Endothelial cell of umbilical vein (primary cell): ENCODE data around the gene KREMEN1. TPM values are rescaled to one million over a fixed set of nuclear protein-coding genes. Genes with fewer than 3 reads are reported as not detected.

Source experiments
- BruUV-seq: library from RNA; stranded (reverse); fragments of 400-500 nt; replicated peaks from 2 replicates; lab custom pipeline; 2021; lab: Mats Ljungman, UMichigan
- CTCF ChIA-PET: fragments of 300-600, 350-600 bp; sonication (Branson Sonifier 250); formaldehyde crosslinking; loops from one replicate; lab custom pipeline; 2021; ENCODE audit warnings: antibody characterized with exemption, inconsistent platforms; lab: Charles Lee
- POLR2A ChIA-PET: fragments of 300-600, 350-600 bp; sonication (Branson Sonifier 250); formaldehyde crosslinking; loops from one replicate; lab custom pipeline; 2021; ENCODE audit warnings: antibody characterized with exemption, inconsistent platforms; lab: Charles Lee
- DNase-seq: peaks from one replicate; pipeline ENCODE4 v3.0.0-alpha.2; 2011; ENCODE audit warnings: low read depth, low spot score
- FAIRE-seq: peaks from 2 replicates; lab custom pipeline; 2011; peaks lifted over from hg19 to GRCh38; lab: Jason Lieb, UNC
- H2AFZ ChIP-seq: 2 replicates; pipeline ENCODE4 v1.6.0; 2012; ENCODE audit warnings: low read depth, low read length, control low read depth, inconsistent platforms
- H3K27ac ChIP-seq: 2 replicates; pipeline ENCODE4 v1.5.1; 2011; ENCODE audit warnings: low read depth, mild to moderate bottlenecking, control low read depth, low read length, moderate library complexity; ENCODE audit not compliant: insufficient read depth
- H3K27me3 ChIP-seq, 2 experiments: 2 replicates each; pipeline versions ENCODE4 v1.6.0 to v1.6.1; 2011; ENCODE audit warnings: low read length in 2 of 2, mixed read lengths in 1 of 2; ENCODE audit not compliant: control insufficient read depth in 2 of 2, insufficient read depth in 2 of 2
- H3K36me3 ChIP-seq, 2 experiments: 2 replicates in 1 of 2; 3 replicates in 1 of 2; pipeline ENCODE4 v1.5.1; 2011; ENCODE audit warnings: low read length in 2 of 2, mild to moderate bottlenecking in 1 of 2, moderate library complexity in 1 of 2; ENCODE audit not compliant: control insufficient read depth in 2 of 2, insufficient read depth in 2 of 2; ENCODE audit errors: extremely low read depth in 1 of 2
- H3K4me1 ChIP-seq: 3 replicates; pipeline ENCODE4 v1.5.1; 2011; ENCODE audit warnings: mild to moderate bottlenecking, low read length; ENCODE audit not compliant: control insufficient read depth, insufficient read depth; ENCODE audit errors: extremely low read depth
- H3K4me2 ChIP-seq: 2 replicates; pipeline ENCODE4 v1.6.1; 2011; ENCODE audit warnings: low read length, control low read depth, mixed read lengths; ENCODE audit not compliant: insufficient read depth
- H3K4me3 ChIP-seq, 3 experiments: fragments of 200-600 bp in 1 of 3; sonication (generic), shearing (Covaris generic) in 1 of 3; replicated peaks in 1 of 3; 2 replicates each; pipeline ENCODE4 v1.5.1; 2011 to 2016; ENCODE audit warnings: control low read depth in 3 of 3, low read length in 3 of 3, mild to moderate bottlenecking in 2 of 3, inconsistent platforms in 1 of 3, low read depth in 1 of 3, moderate library complexity in 1 of 3; ENCODE audit not compliant: insufficient read depth in 1 of 3
- H3K79me2 ChIP-seq: 2 replicates; pipeline ENCODE4 v1.6.0; 2012; ENCODE audit warnings: low read length, inconsistent platforms; ENCODE audit not compliant: control insufficient read depth, insufficient read depth
- H3K9ac ChIP-seq: replicated peaks from 2 replicates; pipeline ENCODE3; 2011; ENCODE audit warnings: low read length, control low read depth; ENCODE audit not compliant: insufficient read depth; ENCODE audit errors: extremely low read depth
- H3K9me1 ChIP-seq: replicated peaks from 3 replicates; pipeline ENCODE4 v1.6.0; 2011; ENCODE audit warnings: mild to moderate bottlenecking, low read length; ENCODE audit not compliant: control insufficient read depth, insufficient read depth; ENCODE audit errors: extremely low read depth
- H3K9me3 ChIP-seq: replicated peaks from 2 replicates; pipeline ENCODE4 v1.5.1; 2012; ENCODE audit warnings: low read length, inconsistent platforms; ENCODE audit not compliant: control insufficient read depth, insufficient read depth
- H4K20me1 ChIP-seq: replicated peaks from 2 replicates; pipeline ENCODE3; 2011; ENCODE audit warnings: mild to moderate bottlenecking, low read length; ENCODE audit not compliant: control insufficient read depth, insufficient read depth; ENCODE audit errors: extremely low read depth
- CTCF ChIP-seq, 2 donors: IDR thresholded peaks; 1 replicate in 1 of 2; 2 replicates in 1 of 2; pipeline ENCODE4 v1.5.1; 2011; ENCODE audit warnings: low read length in 2 of 2, mild to moderate bottlenecking in 2 of 2, moderate library complexity in 2 of 2, control low read depth in 1 of 2, inconsistent platforms in 1 of 2, low read depth in 1 of 2; ENCODE audit not compliant: insufficient read depth in 1 of 2; ENCODE audit errors: extremely low read depth in 1 of 2
- EZH2 ChIP-seq: IDR thresholded peaks from 2 replicates; pipeline ENCODE4 v1.6.1; 2012; ENCODE audit warnings: borderline replicate concordance, low read depth, mild to moderate bottlenecking, moderate library complexity, low read length, inconsistent platforms; ENCODE audit not compliant: severe bottlenecking
- FOS ChIP-seq: IDR thresholded peaks from 2 replicates; pipeline ENCODE4 v1.6.1; 2011; ENCODE audit warnings: mild to moderate bottlenecking, low read length, moderate library complexity, borderline replicate concordance; ENCODE audit not compliant: insufficient read depth
- GATA2 ChIP-seq: IDR thresholded peaks from 2 replicates; pipeline ENCODE4 v1.7.0; 2011; ENCODE audit warnings: low read depth, mild to moderate bottlenecking, moderate library complexity, mixed read lengths, low read length; ENCODE audit not compliant: insufficient read length, insufficient read depth
- JUN ChIP-seq: IDR thresholded peaks from 2 replicates; pipeline ENCODE4 v1.6.1; 2011; ENCODE audit warnings: borderline replicate concordance, low read depth; ENCODE audit not compliant: insufficient read length, insufficient read depth
- MYC ChIP-seq: IDR thresholded peaks from one replicate; pipeline ENCODE4 v1.6.1; 2011; ENCODE audit warnings: mild to moderate bottlenecking, low read depth, low read length
- POLR2A ChIP-seq: IDR thresholded peaks from 2 replicates; pipeline ENCODE4 v1.6.1; 2012; ENCODE audit warnings: low read depth, mild to moderate bottlenecking, control low read depth, low read length
- POLR2AphosphoS5 ChIP-seq: IDR thresholded peaks from 2 replicates; pipeline ENCODE4 v1.6.1; 2012; ENCODE audit warnings: low read depth, mild to moderate bottlenecking, control low read depth, low read length, moderate library complexity; ENCODE audit not compliant: insufficient read depth
- dilution Hi-C: fragments of 300-500 bp; cut with MboI; formaldehyde crosslinking; loops from one replicate; pipeline ENCODE4 v1.15.0; 2019; ENCODE audit warnings: low sequenced_read_pairs; ENCODE audit not compliant: extremely low pct_ligation_motif_present
- intact Hi-C: fragments of 100-400 bp; cut with micrococcal nuclease; formaldehyde crosslinking; loops from one replicate; pipeline ENCODE4 v1.10.0; 2022
- polyA plus RNA-seq, 4 experiments: library from polyadenylated mRNA; depleted of rRNA in 3 of 4; stranded (reverse) in 3 of 4; unstranded in 1 of 4; fragments of >200 nt; gene quantifications; 2 replicates each; pipeline versions ENCODE4 v1.2.1 to v1.2.3, GENCODE V29; 2011 to 2012; ENCODE audit warnings: missing spikeins in 1 of 4
- total RNA-seq: library from RNA; stranded (reverse); gene quantifications from 2 replicates; pipeline ENCODE4 v1.2.3, GENCODE V29; 2021
- TF ChIP-seq, protein P1 (sequence below): IDR thresholded peaks from 2 replicates; pipeline ENCODE4 v1.6.1; 2011; ENCODE audit not compliant: insufficient read depth, insufficient read length

Gene KREMEN1
- total and polyA plus RNA-seq, 2 donors (not counting 3 experiments of a cell fraction or from before 2014, with no cell fraction given): 0.58 to 1.1 TPM

GRCh38 chr22:29078036-29078868, 5.4 kb downstream of the KREMEN1 start:
- FAIRE-seq (no peak), DNase-seq (no peak)
- TF ChIP-seq MYC (no peak), JUN (no peak), EZH2 (no peak), FOS (no peak), POLR2AphosphoS5 (no peak), CTCF (IDR thresholded peaks at IDR 0.05; ENCODE audit: extremely low read depth in 1 of 2, insufficient read depth in 1 of 2, low read depth in 1 of 2, low read length in 2 of 2) (no peak), POLR2A (no peak), GATA2 (no peak)
- TF ChIP-seq, protein P1, sequence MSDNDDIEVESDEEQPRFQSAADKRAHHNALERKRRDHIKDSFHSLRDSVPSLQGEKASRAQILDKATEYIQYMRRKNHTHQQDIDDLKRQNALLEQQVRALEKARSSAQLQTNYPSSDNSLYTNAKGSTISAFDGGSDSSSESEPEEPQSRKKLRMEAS: no peak
- Histone ChIP-seq H3K9me3 (no peaks in the 10 kb centered on the region), H3K9ac (no peak overlapping the region), H3K4me1 (peaks cover 3% of the 10 kb centered on the region), H3K27me3 (peaks cover 25 to 29% of the 10 kb centered on the region in 2 experiments), H3K4me3 (no peak overlapping the region), H3K36me3 (no peaks in the 10 kb centered on the region), H3K9me1 (no peaks in the 10 kb centered on the region), H3K79me2 (no peaks in the 10 kb centered on the region), H3K4me2 (no peak overlapping the region), H2AFZ (no peak overlapping the region), H4K20me1 (no peaks in the 10 kb centered on the region), H3K27ac (no peak overlapping the region)
- BruUV-seq: no TSS peak
- dilution Hi-C loops: no loop called here
- ChIA-PET CTCF (no interaction called here), POLR2A (no interaction called here)
- intact Hi-C loops: no loop called here
